Right renal cortex interstitium (tissue), 3 donors: ENCODE results near the gene ZIK1. TPM values are rescaled to one million over a fixed set of nuclear protein-coding genes. Genes with fewer than 3 reads are reported as not detected.
A peak's percentile ranks its signal among the peaks of the same experiment; 100 is the strongest.

ENCODE experiments used
- DNase-seq, 3 donors: peaks; one replicate each; pipeline ENCODE4 v3.0.0-alpha.2; 2013; ENCODE audit warnings: low read depth in 3 of 3, low spot score in 2 of 3
- polyA plus RNA-seq, 3 donors: library from polyadenylated mRNA; unstranded; fragments of 120-200 nt; gene quantifications; one replicate each; pipeline ENCODE4 v1.2.1, GENCODE V29; 2013; ENCODE audit not compliant: insufficient read length in 3 of 3

ZIK1 gene
- polyA plus RNA-seq, 3 donors: 18.3 to 22.9 (median 21.1) TPM

DNA sequence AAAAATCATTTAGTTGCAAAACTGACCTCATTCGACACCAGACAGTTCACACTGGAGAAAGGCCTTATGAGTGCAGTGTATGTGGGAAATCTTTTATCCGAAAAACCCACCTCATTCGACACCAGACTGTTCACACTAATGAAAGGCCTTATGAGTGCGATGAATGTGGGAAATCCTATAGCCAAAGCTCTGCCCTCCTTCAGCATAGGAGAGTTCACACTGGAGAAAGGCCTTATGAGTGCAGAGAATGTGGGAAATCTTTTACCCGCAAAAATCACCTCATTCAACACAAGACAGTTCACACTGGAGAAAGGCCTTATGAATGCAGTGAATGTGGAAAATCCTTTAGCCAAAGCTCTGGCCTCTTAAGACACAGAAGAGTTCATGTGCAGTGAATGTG, 23.0 kb downstream of the ZIK1 start:
- no peak for DNase-seq

DNA sequence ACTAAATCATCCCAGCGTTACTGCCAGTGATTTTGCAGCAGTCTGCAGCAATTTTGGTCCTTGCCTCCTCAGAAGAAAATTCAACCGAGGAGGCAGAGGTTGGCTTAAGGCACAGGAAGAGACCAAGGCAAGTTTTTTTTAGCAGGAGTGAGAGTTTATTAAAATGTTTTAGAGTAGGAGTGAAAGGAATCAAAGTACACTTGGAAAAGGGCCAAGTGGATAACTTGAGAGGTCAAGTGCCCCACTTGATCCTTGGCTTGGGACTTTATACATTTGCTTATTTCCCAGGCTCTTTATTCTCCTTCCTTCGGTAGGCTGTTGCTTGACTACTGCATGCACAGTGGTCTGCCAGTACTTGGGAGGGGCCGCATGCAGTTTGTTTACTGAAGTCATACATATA, 27.2 kb downstream of the ZIK1 start:
- DNase-seq: no peak

DNA sequence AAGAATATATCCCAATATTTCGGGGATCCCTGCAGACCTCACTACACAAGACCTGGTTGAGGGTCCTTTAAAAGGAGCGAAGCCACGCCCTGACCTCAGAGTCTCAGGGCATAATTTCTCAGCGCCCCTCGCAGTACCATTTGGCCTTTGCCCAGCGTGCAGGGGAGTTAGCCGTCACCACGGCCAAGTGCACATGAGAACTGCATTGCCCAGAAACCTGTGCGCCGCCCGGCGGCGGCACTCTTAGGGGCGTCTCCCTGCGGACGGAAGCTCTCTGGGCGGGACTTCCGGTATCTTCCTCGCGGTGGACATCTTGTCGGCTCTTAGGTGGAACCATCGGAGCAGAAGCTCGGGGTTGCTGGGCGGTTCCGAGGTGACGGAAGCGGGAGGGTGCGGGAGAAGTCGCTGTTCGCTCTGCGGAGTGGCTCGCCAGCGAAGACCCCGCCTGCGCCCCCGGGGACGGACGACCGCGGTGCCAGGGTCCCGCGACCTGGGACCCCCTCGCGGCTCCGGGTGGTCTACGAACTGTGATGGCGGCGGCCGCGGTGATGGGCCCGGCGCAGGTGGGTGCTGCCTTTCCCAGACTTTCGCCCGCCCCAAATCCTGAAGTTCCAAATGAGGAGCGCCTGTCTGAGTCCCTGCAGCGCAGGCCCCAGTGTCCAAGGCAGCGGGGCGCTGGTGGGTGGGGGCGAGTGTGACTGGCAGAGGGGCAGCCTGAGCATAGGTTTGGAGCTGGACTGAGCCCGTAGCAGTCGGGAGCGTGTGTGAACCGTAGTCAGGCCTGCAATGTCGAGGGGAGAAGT, 30.2 kb downstream of the ZIK1 start, which contains the start of gene ZNF134:
TSS of gene ZNF134 (plus strand) at position 302 of the 803 bp plus-strand sequence. CDS start 5,227 bp downstream, outside the sequence.
- DNase-seq: peak; percentile 83 to 91 (median 89)

- DNase-seq: no peak
Observed at GRCh38 chr19:57615346-57615745, 31.4 kb downstream of the ZIK1 start.

DNA sequence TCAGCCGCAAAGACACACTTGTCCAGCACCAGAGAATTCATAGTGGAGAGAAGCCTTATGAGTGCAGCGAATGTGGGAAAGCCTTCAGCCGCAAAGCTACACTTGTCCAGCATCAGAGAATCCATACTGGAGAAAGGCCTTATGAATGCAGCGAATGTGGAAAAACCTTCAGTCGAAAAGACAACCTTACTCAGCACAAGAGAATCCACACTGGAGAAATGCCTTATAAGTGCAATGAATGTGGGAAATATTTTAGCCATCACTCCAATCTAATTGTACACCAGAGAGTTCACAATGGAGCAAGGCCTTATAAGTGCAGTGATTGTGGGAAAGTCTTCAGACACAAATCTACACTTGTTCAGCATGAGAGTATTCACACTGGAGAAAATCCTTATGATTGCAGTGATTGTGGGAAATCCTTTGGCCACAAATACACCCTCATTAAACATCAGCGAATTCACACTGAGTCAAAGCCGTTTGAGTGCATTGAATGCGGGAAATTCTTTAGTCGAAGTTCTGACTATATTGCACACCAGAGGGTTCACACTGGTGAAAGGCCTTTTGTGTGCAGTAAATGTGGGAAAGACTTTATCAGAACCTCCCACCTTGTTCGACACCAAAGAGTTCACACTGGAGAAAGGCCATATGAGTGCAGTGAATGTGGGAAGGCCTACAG, 36.9 kb downstream of the ZIK1 start:
- no peak for DNase-seq

DNA sequence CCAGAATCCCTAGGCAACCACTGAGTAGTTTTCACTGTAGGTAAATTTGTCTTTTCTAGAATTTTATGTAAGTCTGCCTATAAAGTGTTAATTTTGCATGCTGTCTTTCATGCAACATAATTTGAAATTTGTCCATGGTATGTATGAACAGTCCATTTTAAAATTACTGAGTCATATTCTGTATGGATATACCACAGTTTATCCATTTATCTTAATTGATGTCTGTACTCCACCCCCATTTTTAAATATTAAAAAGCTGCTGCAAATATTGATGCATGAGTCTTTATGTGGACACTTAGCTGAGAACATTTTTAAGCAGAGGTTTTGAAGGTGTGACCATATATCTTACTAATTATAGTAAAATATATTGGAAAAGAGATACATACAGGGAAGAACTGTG, 39.1 kb downstream of the ZIK1 start:
- no peak for DNase-seq

DNA sequence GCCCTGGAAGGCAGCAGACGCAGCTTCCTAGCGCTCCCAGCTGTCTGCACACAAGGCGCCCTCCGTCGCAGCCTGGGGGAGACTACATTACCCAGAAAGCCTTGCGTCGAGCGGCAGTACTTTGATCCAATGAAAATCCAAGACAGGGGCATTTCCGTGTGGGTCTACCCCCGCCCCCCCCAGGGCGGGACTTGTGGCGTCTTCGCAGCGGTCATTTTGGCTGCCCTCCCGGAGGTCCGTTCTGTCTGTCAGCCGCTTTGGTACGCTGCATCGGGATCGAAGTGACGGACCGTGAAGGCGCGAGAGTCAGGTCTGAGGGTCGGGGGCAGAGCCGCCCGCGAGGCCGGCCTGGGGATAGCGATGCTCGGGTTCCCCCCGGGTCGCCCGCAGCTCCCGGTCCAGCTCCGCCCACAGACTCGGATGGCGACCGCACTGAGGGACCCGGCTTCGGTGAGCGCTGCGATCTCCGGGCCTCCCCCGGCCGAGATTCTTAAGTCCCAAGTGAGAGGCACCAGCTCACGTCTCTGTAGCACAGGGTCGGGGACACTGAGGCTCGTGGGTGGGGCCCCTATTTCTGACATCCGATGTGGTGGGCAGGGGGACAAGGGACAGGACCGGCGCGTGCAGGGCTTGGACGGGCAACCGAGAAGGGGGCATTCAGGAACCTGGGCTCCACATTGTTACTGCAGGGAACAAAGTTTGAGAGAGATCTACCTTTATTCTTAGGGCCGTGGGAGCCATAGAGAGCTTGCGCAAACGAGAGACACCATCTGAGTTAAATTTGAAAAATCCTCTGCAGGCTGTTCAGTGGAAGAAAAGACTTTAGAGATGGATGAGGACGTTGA, 49.3 kb downstream of the ZIK1 start, which contains the start of gene ZNF211:
TSS of gene ZNF211 (plus strand) at position 182 of the 845 bp plus-strand sequence. CDS start at position 361, 179 bp downstream.
- peak; percentile 83 to 96 (median 91) for DNase-seq

GRCh38 chr19:57633832-57634131, 49.8 kb downstream of the ZIK1 start:
- no peak for DNase-seq

GRCh38 chr19:57637379-57637778, 53.4 kb downstream of the ZIK1 start:
- no peak for DNase-seq

DNA sequence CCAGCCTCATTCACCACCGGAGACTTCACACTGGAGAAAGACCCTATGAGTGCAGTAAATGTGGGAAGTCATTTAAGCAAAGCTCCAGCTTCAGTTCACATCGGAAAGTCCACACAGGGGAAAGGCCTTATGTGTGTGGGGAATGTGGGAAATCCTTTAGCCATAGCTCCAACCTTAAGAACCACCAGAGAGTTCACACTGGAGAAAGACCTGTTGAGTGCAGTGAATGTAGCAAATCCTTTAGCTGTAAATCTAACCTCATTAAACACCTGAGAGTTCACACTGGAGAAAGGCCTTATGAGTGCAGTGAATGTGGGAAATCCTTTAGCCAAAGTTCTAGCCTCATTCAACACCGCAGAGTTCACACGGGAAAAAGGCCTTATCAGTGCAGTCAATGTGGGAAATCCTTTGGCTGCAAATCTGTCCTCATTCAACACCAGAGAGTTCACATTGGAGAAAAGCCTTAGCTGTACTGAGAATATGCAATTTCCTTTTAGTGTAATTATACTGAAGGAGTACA, 57.8 kb downstream of the ZIK1 start:
- no peak for DNase-seq

- DNase-seq: no peak
Observed at GRCh38 chr19:57642396-57643046, 58.6 kb downstream of the ZIK1 start.

Other genes with a start within 250 kb of the ZIK1 start
- gene ZNF304, start 232.9 kb upstream of the ZIK1 start, polyA plus RNA-seq: 10 to 100 TPM; 18.2 to 20.1 (median 19.2) TPM
- gene TRAPPC2B, start 220.6 kb upstream of the ZIK1 start, polyA plus RNA-seq: 10 to 100 TPM; 15.6 to 19.3 (median 19.3) TPM
- 1 to 10 TPM; 6.2 to 6.9 (median 6.8) TPM for gene ZNF547, start 220.6 kb upstream of the ZIK1 start, polyA plus RNA-seq
- gene ZNF548, start 194.3 kb upstream of the ZIK1 start, polyA plus RNA-seq: 10 to 100 TPM; 18.7 to 24.2 (median 19.2) TPM
- 10 to 100 TPM; 11.9 to 13.2 (median 12.0) TPM for gene ZNF17, start 173.0 kb upstream of the ZIK1 start, polyA plus RNA-seq
- gene ZNF749, start 148.8 kb upstream of the ZIK1 start, polyA plus RNA-seq: 10 to 100 TPM; 13.9 to 14.5 (median 14.0) TPM
- gene VN1R1, start 127.0 kb upstream of the ZIK1 start, polyA plus RNA-seq: 1 to 10 TPM; 2.1 to 3.0 (median 2.4) TPM
- gene ZNF772, start 106.6 kb upstream of the ZIK1 start, polyA plus RNA-seq: 10 to 100 TPM; 20.6 to 23.9 (median 21.3) TPM
- gene ZNF419, start 96.4 kb upstream of the ZIK1 start, polyA plus RNA-seq: 10 to 100 TPM; 19.1 to 27.7 (median 19.6) TPM
- gene ZNF773, start 84.2 kb upstream of the ZIK1 start, polyA plus RNA-seq: 10 to 100 TPM; 12.3 to 16.4 (median 14.0) TPM
- 10 to 100 TPM; 13.3 to 14.8 (median 13.3) TPM for gene ZNF549, start 56.8 kb upstream of the ZIK1 start, polyA plus RNA-seq
- 10 to 100 TPM; 21.6 to 25.6 (median 23.6) TPM for gene ZNF550, start 24.3 kb upstream of the ZIK1 start, polyA plus RNA-seq
- 10 to 100 TPM; 10.5 to 11.1 (median 10.6) TPM for gene ZNF416, start 5.2 kb upstream of the ZIK1 start, polyA plus RNA-seq
- 1 to 10 TPM; 3.9 to 4.9 (median 4.9) TPM for gene ZNF530, start 15.7 kb downstream of the ZIK1 start, polyA plus RNA-seq
- gene ZNF134, start 30.1 kb downstream of the ZIK1 start, polyA plus RNA-seq: 10 to 100 TPM; 28.2 to 30.0 (median 28.5) TPM
- gene ZNF211, start 49.0 kb downstream of the ZIK1 start, polyA plus RNA-seq: 10 to 100 TPM; 36.7 to 40.3 (median 39.5) TPM
- under 1 TPM in 1 of 3 donors, not detected in 2; 0.06 TPM for gene ZSCAN4, start 84.8 kb downstream of the ZIK1 start, polyA plus RNA-seq
- 10 to 100 TPM; 13.2 to 14.8 (median 13.5) TPM for gene ZNF551, start 97.8 kb downstream of the ZIK1 start, polyA plus RNA-seq
- gene ZNF154, start 125.1 kb downstream of the ZIK1 start, polyA plus RNA-seq: 10 to 100 TPM; 24.1 to 27.6 (median 27.4) TPM
- 10 to 100 TPM; 20.7 to 21.4 (median 21.3) TPM for gene ZNF671, start 143.5 kb downstream of the ZIK1 start, polyA plus RNA-seq
- 10 to 100 TPM; 34.8 to 41.1 (median 38.1) TPM for gene ZNF776, start 162.7 kb downstream of the ZIK1 start, polyA plus RNA-seq
- 10 to 100 TPM; 20.8 to 22.3 (median 20.9) TPM for gene ZNF586, start 185.5 kb downstream of the ZIK1 start, polyA plus RNA-seq
- 10 to 100 TPM; 16.1 to 18.2 (median 17.3) TPM for gene ZNF552, start 230.8 kb downstream of the ZIK1 start, polyA plus RNA-seq
- 10 to 100 TPM; 14.0 to 15.1 (median 14.0) TPM for gene ZNF587B, start 246.2 kb downstream of the ZIK1 start, polyA plus RNA-seq